Measurements from ENCODE around the gene SH3RF3.

DNA sequence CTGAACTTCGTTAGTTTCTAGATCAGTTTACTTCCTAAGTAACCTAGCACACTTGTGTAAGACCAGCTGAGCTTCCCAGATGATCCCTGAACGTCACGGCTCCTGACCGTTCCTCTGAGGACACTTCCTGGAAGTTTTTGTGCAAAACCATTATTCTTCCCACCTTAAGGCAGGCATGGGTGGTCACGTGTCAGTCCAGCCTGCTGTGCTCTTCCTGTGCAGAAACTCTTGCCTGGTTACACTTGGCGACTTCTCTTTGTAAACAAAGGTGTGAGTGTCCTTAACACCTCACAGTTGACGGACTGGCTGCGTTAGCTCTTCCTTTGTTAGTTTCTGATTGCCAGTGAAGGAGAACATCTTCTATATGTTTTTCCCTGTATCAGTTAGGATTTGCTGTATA is 118.3 kb downstream of the SH3RF3 start:
- TF ChIP-seq, protein P1, sequence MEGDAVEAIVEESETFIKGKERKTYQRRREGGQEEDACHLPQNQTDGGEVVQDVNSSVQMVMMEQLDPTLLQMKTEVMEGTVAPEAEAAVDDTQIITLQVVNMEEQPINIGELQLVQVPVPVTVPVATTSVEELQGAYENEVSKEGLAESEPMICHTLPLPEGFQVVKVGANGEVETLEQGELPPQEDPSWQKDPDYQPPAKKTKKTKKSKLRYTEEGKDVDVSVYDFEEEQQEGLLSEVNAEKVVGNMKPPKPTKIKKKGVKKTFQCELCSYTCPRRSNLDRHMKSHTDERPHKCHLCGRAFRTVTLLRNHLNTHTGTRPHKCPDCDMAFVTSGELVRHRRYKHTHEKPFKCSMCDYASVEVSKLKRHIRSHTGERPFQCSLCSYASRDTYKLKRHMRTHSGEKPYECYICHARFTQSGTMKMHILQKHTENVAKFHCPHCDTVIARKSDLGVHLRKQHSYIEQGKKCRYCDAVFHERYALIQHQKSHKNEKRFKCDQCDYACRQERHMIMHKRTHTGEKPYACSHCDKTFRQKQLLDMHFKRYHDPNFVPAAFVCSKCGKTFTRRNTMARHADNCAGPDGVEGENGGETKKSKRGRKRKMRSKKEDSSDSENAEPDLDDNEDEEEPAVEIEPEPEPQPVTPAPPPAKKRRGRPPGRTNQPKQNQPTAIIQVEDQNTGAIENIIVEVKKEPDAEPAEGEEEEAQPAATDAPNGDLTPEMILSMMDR (IDR thresholded peaks at IDR 0.05; ENCODE audit: low read depth, low read length): no peak
- no peak for TF ChIP-seq POLR2A (IDR thresholded peaks at IDR 0.05; ENCODE audit: extremely low read depth, insufficient read length)
- TF ChIP-seq, protein P2, sequence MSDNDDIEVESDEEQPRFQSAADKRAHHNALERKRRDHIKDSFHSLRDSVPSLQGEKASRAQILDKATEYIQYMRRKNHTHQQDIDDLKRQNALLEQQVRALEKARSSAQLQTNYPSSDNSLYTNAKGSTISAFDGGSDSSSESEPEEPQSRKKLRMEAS (IDR thresholded peaks at IDR 0.05; ENCODE audit: low read depth, low read length): no peak
- no peak for TF ChIP-seq MYC (IDR thresholded peaks at IDR 0.05; ENCODE audit: low read depth, low read length)

All from NB4 (cell line).